Measurements from ENCODE around the gene TTC7B. TPM values are rescaled to one million over a fixed set of nuclear protein-coding genes. Genes with fewer than 3 reads are reported as not detected.

TTC7B gene
- total and polyA plus RNA-seq, 2 of the 13 experiments (the other 11 are each of a cell fraction or from before 2014, with no cell fraction given), result 1.3 to 3.2 TPM

- TF ChIP-seq, protein P1, sequence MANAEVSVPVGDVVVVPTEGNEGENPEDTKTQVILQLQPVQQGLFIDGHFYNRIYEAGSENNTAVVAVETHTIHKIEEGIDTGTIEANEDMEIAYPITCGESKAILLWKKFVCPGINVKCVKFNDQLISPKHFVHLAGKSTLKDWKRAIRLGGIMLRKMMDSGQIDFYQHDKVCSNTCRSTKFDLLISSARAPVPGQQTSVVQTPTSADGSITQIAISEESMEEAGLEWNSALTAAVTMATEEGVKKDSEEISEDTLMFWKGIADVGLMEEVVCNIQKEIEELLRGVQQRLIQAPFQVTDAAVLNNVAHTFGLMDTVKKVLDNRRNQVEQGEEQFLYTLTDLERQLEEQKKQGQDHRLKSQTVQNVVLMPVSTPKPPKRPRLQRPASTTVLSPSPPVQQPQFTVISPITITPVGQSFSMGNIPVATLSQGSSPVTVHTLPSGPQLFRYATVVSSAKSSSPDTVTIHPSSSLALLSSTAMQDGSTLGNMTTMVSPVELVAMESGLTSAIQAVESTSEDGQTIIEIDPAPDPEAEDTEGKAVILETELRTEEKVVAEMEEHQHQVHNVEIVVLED (CRISPR knock-in tag; IDR thresholded peaks at IDR 0.05; ENCODE audit: borderline replicate concordance), result no peak
- TF ChIP-seq PAF1 (CRISPR knock-in tag; IDR thresholded peaks at IDR 0.05) (no peak), NFRKB (IDR thresholded peaks at IDR 0.05) (no peak)
Measured at GRCh38 chr14:90495357-90496276, 320.6 kb downstream of the TTC7B start (continued).

- Histone ChIP-seq H3K4me1 (ENCODE audit: insufficient read depth, low read length) (0 out of 2 replicates have a peak, but pooled peaks cover 11% of the 10 kb centered on the region), H3K27ac (ENCODE audit: extremely low read length, insufficient read depth, low read length) (no peak overlapping the region), H3K27me3 (ENCODE audit: control insufficient read depth in 1 of 2, insufficient read depth in 2 of 2, low read length in 2 of 2) (no peaks in the 10 kb centered on the region), H3K9me3 (ENCODE audit: low read length) (no peaks in the 10 kb centered on the region), H3K4me2 (ENCODE audit: low read depth, low read length) (no peak overlapping the region), H3K9ac (ENCODE audit: insufficient read depth, low read depth, low read length) (no peak overlapping the region), H4K20me1 (ENCODE audit: insufficient read depth, low read length) (no peaks in the 10 kb centered on the region; the same call in 1 of the 2 replicates), H3K79me2 (ENCODE audit: insufficient read depth, low read length) (no peaks in the 10 kb centered on the region), H3K4me3 (replicated peaks in 1 of 3; ENCODE audit: insufficient read depth in 1 of 3, low read depth in 2 of 3, low read length in 3 of 3) (no peak overlapping the region), H3K36me3 (replicated peaks in 1 of 2; ENCODE audit: control insufficient read depth in 1 of 2, insufficient read depth in 2 of 2, low read length in 2 of 2) (no peaks in the 10 kb centered on the region), H2AFZ (ENCODE audit: low read length) (no peak overlapping the region)
- intact Hi-C loops (cut with micrococcal nuclease; ENCODE audit: unreplicated experiment), result no loop called here
- no peak for ATAC-seq
- POLR2A ChIA-PET, result interaction anchor here (1.2 kb wide), 1 partner anchor 22 kb away, joined by 3 read pairs; no protein-coding TSS in a partner anchor
- in situ Hi-C loops (cut with HindIII; ENCODE audit: extremely low pct_ligation_motif_present, low pct_unique_long_range_greater_than_20kb), result no loop called here
- no peak for FAIRE-seq
- BruUV-seq (replicated peaks), result no TSS peak
- CTCF ChIA-PET (ENCODE audit: low intra/inter-chr PET ratio, low total read pairs), result no interaction called here
- WGBS (ENCODE audit: low lambda C conversion rate), result 3% methylated on average over 5 of the region's 11 CpGs
- no peak for DNase-seq (ENCODE audit: low spot score)
- TF ChIP-seq MIER2 (CRISPR knock-in tag; IDR thresholded peaks at IDR 0.05) (no peak), SRSF9 (IDR thresholded peaks at IDR 0.05; ENCODE audit: borderline replicate concordance, insufficient read depth, low read depth, low read length, poor library complexity, severe bottlenecking) (no peak), PRPF4 (IDR thresholded peaks at IDR 0.05; ENCODE audit: low read depth, low read length, poor library complexity, severe bottlenecking) (no peak), MATR3 (CRISPR knock-in tag; IDR thresholded peaks at IDR 0.05) (no peak), ZNF530 (CRISPR knock-in tag; IDR thresholded peaks at IDR 0.05; ENCODE audit: low read depth) (no peak), SAP130 (CRISPR knock-in tag; IDR thresholded peaks at IDR 0.05; ENCODE audit: low read depth) (no peak), HIC2 (CRISPR knock-in tag; IDR thresholded peaks at IDR 0.05; ENCODE audit: low read depth) (no peak), GTF3A (CRISPR knock-in tag; conservative IDR thresholded peaks at IDR 0.05) (no peak), AGO2 (optimal IDR thresholded peaks at IDR 0.05; ENCODE audit: low read depth, low read length) (no peak), THAP11 (CRISPR knock-in tag; IDR thresholded peaks at IDR 0.05) (no peak)
- TF ChIP-seq, protein P2, sequence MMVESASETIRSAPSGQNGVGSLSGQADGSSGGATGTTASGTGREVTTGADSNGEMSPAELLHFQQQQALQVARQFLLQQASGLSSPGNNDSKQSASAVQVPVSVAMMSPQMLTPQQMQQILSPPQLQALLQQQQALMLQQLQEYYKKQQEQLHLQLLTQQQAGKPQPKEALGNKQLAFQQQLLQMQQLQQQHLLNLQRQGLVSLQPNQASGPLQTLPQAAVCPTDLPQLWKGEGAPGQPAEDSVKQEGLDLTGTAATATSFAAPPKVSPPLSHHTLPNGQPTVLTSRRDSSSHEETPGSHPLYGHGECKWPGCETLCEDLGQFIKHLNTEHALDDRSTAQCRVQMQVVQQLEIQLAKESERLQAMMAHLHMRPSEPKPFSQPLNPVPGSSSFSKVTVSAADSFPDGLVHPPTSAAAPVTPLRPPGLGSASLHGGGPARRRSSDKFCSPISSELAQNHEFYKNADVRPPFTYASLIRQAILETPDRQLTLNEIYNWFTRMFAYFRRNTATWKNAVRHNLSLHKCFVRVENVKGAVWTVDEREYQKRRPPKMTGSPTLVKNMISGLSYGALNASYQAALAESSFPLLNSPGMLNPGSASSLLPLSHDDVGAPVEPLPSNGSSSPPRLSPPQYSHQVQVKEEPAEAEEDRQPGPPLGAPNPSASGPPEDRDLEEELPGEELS (CRISPR knock-in tag; IDR thresholded peaks at IDR 0.05), result no peak
Measured at GRCh38 chr14:90491911-90492531, 324.2 kb downstream of the TTC7B start.
